ENCODE data around the gene ZFP90. TPM values are rescaled to one million over a fixed set of nuclear protein-coding genes. Genes with fewer than 3 reads are reported as not detected.

Gene ZFP90
- total RNA-seq, 1 experiment from 2014 or later: 12.8 TPM

- no peak overlapping the region for H2AFZ ChIP-seq (ENCODE audit: low read length)
- H3K4ac ChIP-seq (ENCODE audit: low read depth, low read length): no peak overlapping the region
- H2AK5ac ChIP-seq (ENCODE audit: insufficient read length, low read length): no peak overlapping the region
- no peak overlapping the region for H2BK120ac ChIP-seq (ENCODE audit: low read depth, low read length, poor library complexity, severe bottlenecking)
- no peak overlapping the region for H4K91ac ChIP-seq (ENCODE audit: insufficient read length, low read depth, low read length)
- Mint-ChIP-seq H3K36me3 (ENCODE audit: insufficient read depth in 1 of 3, low read depth in 3 of 3) (peaks cover 74 to 82% (median 79%) of the 10 kb centered on the region in 3 experiments), H3K4me3 (no peak overlapping the region), H3K27ac (no peak overlapping the region), H3K4me1 (no peaks in the 10 kb centered on the region), H3K9me3 (peaks cover 36 to 61% of the 10 kb centered on the region in 2 experiments), H3K27me3 (ENCODE audit: low read depth) (no peaks in the 10 kb centered on the region)
- no peak for DNase-seq
- H2BK20ac ChIP-seq (ENCODE audit: low read depth, low read length, poor library complexity, severe bottlenecking): no peak overlapping the region
- no peak overlapping the region for H3K14ac ChIP-seq (ENCODE audit: insufficient read depth, low read length)
- H2BK15ac ChIP-seq (ENCODE audit: low read depth, low read length): no peak overlapping the region
- H3K23ac ChIP-seq (ENCODE audit: insufficient read length, low read depth, low read length): no peak overlapping the region
- no peaks in the 10 kb centered on the region for H3K4me1 ChIP-seq (ENCODE audit: insufficient read depth, low read length)
- no peaks in the 10 kb centered on the region for H3K23me2 ChIP-seq (ENCODE audit: insufficient read length, low read depth, low read length, poor library complexity, severe bottlenecking)
- H2BK12ac ChIP-seq (ENCODE audit: insufficient read length, low read depth, low read length): no peak overlapping the region
- no CpG with 5 or more reads among the region's 4 CpGs for WGBS (ENCODE audit: extremely low coverage, insufficient read length, low lambda C conversion rate)
- H4K8ac ChIP-seq (replicated peaks; ENCODE audit: insufficient read length, low read depth, low read length): no peak overlapping the region
- H2BK5ac ChIP-seq (ENCODE audit: insufficient read length, low read length): no peak overlapping the region
- no peaks in the 10 kb centered on the region for H3K79me1 ChIP-seq (ENCODE audit: insufficient read depth, low read depth, low read length, poor library complexity, severe bottlenecking)
- no peak overlapping the region for H3K56ac ChIP-seq (ENCODE audit: insufficient read length, low read depth, low read length)
- TF ChIP-seq CTCF (conservative IDR thresholded peaks at IDR 0.05): no peak
- H3K4me2 ChIP-seq (ENCODE audit: insufficient read depth, insufficient read length, low read length): no peak overlapping the region
- no peaks in the 10 kb centered on the region for H4K20me1 ChIP-seq (ENCODE audit: control insufficient read depth, insufficient read depth, insufficient read length)
- H3T11ph ChIP-seq (ENCODE audit: low read length): no peak overlapping the region
- no peak overlapping the region for H3K18ac ChIP-seq (ENCODE audit: insufficient read length, low read depth, low read length)
- H3K79me2 ChIP-seq (ENCODE audit: insufficient read depth, low read length): no peaks in the 10 kb centered on the region
- no peak overlapping the region for H3K27ac ChIP-seq (ENCODE audit: insufficient read length, low read depth, low read length)
- H3K27me3 ChIP-seq (ENCODE audit: insufficient read depth, low read length): no peaks in the 10 kb centered on the region
- H3K9ac ChIP-seq (ENCODE audit: extremely low read depth, insufficient read length, low read length): no peak overlapping the region
- no peak overlapping the region for H4K5ac ChIP-seq (ENCODE audit: insufficient read length, low read depth, low read length)
- no peaks in the 10 kb centered on the region for H3K9me3 ChIP-seq (ENCODE audit: control insufficient read depth, low read depth, low read length)
These were observed 9.9 kb downstream of the ZFP90 start for GRCh38 chr16:68548947-68549346.

Data from H9 (cell line).